ENCODE results near the gene PTCSC3.
"Not testable (repeated sequence)": the region's sequence is repeated elsewhere in the genome, so short reads cannot be mapped to it uniquely, and the experiment has no call there.

Gene PTCSC3

GRCh38 chr14:36171607-36172006 is 4.9 kb downstream of the PTCSC3 start:
- no peak for DNase-seq

- DNase-seq = no peak
Observed at GRCh38 chr14:36167431-36167830, 9.1 kb downstream of the PTCSC3 start.

GRCh38 chr14:36163451-36163850 is 13.1 kb downstream of the PTCSC3 start:
- DNase-seq = no peak

- DNase-seq = no peak
Observed at GRCh38 chr14:36162267-36162666, 14.3 kb downstream of the PTCSC3 start.

- no peak for DNase-seq
Observed at GRCh38 chr14:36161776-36162175, 14.7 kb downstream of the PTCSC3 start.

- no peak for DNase-seq
Observed at GRCh38 chr14:36151335-36151734, 25.2 kb downstream of the PTCSC3 start.

GRCh38 chr14:36134038-36134437 is 42.5 kb downstream of the PTCSC3 start:
- DNase-seq = no peak

- no peak for DNase-seq
Observed at GRCh38 chr14:36132826-36133225, 43.7 kb downstream of the PTCSC3 start.

GRCh38 chr14:36130186-36130585 is 46.3 kb downstream of the PTCSC3 start:
- DNase-seq = no peak

- peak; percentile 61 for DNase-seq
Observed at GRCh38 chr14:36129181-36129580, 47.3 kb downstream of the PTCSC3 start.

- DNase-seq = no peak
Observed at GRCh38 chr14:36113341-36113740, 63.2 kb downstream of the PTCSC3 start.

GRCh38 chr14:36111822-36112583 is 64.5 kb downstream of the PTCSC3 start:
- no peak for DNase-seq

GRCh38 chr14:36105401-36105800 is 71.1 kb downstream of the PTCSC3 start:
- DNase-seq = no peak

GRCh38 chr14:36104258-36104657 is 72.3 kb downstream of the PTCSC3 start:
- DNase-seq = not testable (repeated sequence)

GRCh38 chr14:36099619-36100018 is 76.9 kb downstream of the PTCSC3 start:
- DNase-seq = no peak

- DNase-seq = no peak
Observed at GRCh38 chr14:36097356-36097755, 79.2 kb downstream of the PTCSC3 start.

- DNase-seq = no peak
Observed at GRCh38 chr14:36096090-36096489, 80.4 kb downstream of the PTCSC3 start.

- DNase-seq = no peak
Observed at GRCh38 chr14:36094963-36095362, 81.6 kb downstream of the PTCSC3 start.

- no peak for DNase-seq
Observed at GRCh38 chr14:36091096-36091495, 85.4 kb downstream of the PTCSC3 start.

- DNase-seq = no peak
Observed at GRCh38 chr14:36087411-36087810, 89.1 kb downstream of the PTCSC3 start.

- DNase-seq = no peak
Observed at GRCh38 chr14:36086629-36087395, 89.7 kb downstream of the PTCSC3 start.

GRCh38 chr14:36085861-36086260 is 90.7 kb downstream of the PTCSC3 start:
- no peak for DNase-seq
